PC-3 (cell line): ENCODE data around the gene SLC24A3.

Source experiments
- EZH2 ChIP-seq: fragments of 300-600 bp; sonication (generic); IDR thresholded peaks from one replicate; pipeline ENCODE4 v1.6.1; 2017; ENCODE audit warnings: antibody characterized with exemption, mild to moderate bottlenecking, low read length; ENCODE audit not compliant: unreplicated experiment
- TF ChIP-seq, protein P1 (sequence below): fragments of 300-600 bp; sonication (generic); conservative IDR thresholded peaks from 2 replicates; pipeline ENCODE4 v1.5.1; 2017; ENCODE audit warnings: antibody characterized with exemption, low read depth, mild to moderate bottlenecking, low read length

DNA sequence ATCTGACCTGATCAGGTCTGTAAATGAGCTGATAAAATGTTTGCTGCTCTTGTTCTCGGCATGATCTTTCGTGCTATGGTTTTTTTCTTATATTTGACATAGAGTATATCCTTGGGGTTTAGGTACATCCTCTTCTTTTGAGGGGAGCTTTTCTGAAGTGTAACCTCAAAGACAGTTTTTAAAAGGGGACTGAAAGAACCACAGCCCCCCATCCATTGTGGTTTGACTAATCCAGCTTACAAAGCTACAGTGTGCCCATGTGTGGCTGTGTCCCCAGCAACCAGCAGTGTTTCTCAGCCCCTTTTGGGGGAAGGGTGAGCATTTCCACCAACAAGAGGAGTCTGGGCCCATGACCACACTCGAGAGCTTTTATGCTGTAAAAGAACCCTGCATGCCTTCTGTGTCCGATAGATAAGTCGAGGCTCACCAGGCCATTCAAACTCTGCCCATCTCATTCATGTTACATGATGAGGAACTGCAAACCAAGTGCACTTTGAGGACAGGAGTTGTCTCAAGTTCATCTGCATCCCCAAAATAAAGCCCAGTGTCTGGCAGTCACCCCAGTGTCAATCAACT is 266.0 kb downstream of the SLC24A3 start:
- TF ChIP-seq, protein P1, sequence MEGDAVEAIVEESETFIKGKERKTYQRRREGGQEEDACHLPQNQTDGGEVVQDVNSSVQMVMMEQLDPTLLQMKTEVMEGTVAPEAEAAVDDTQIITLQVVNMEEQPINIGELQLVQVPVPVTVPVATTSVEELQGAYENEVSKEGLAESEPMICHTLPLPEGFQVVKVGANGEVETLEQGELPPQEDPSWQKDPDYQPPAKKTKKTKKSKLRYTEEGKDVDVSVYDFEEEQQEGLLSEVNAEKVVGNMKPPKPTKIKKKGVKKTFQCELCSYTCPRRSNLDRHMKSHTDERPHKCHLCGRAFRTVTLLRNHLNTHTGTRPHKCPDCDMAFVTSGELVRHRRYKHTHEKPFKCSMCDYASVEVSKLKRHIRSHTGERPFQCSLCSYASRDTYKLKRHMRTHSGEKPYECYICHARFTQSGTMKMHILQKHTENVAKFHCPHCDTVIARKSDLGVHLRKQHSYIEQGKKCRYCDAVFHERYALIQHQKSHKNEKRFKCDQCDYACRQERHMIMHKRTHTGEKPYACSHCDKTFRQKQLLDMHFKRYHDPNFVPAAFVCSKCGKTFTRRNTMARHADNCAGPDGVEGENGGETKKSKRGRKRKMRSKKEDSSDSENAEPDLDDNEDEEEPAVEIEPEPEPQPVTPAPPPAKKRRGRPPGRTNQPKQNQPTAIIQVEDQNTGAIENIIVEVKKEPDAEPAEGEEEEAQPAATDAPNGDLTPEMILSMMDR = no peak
- no peak for TF ChIP-seq EZH2
